Heart left ventricle (tissue), 13 donors: Measurements from ENCODE around the gene STX11.

ENCODE experiments used
- CTCF ChIP-seq, 12 donors: fragments of 200-600 bp; sonication (generic) in 4 of 12; IDR thresholded peaks; one replicate each; pipeline versions ENCODE4 v1.5.0 to v1.8.0; 2018 to 2022; ENCODE audit warnings: antibody characterized with exemption in 12 of 12, mild to moderate bottlenecking in 5 of 12
- POLR2A ChIP-seq, 2 donors: fragments of 450-650 bp; IDR thresholded peaks; one replicate each; pipeline ENCODE4 v1.6.1; 2017; ENCODE audit warnings: antibody characterized with exemption in 2 of 2, mild to moderate bottlenecking in 2 of 2, moderate library complexity in 2 of 2
- donor health status: ischemic (EF 13 %, LVEDD 7.1; RV severe dilation, severe dysfunction).
- donor health status: DM: no; HTN: yes; CAD: no.
- donor health status: DM: no; HTN: no; CAD: no.
- donor health status: ischemic (EF 25% LVEDD 6.9; RV normal size, moderate dysfunction).
- donor health status: ischemic (EF 25% LVEDD 5.7; RV mildly dilated, moderate dysfunction).
- donor health status: ischemic (EF 35%, LVEDD 5.7; RV mildly dilated, moderate dysfunction).
- donor health status: nonischemic (EF 11% LVEDD 7.7; RV severe dilation, severe dysfunction).
- donor health status: DM: yes; HTN: yes; CAD: no.
- donor health status: PGD.
- donor health status: ischemic (EF 29% LVEDD 5.4; RV normal size, mild dysfunction).
- donor health status: nonischemic (EF 23%, LVEDD 6.1; RV moderate dilation, normal function).

- TF ChIP-seq CTCF (IDR thresholded peaks at IDR 0.05) (no peak), POLR2A (IDR thresholded peaks at IDR 0.05) (no peak)
Measured at GRCh38 chr6:144176043-144176442, 25.7 kb downstream of the STX11 start.
